Gastrocnemius medialis (tissue), 4 donors: Measurements from ENCODE around the gene THADA. TPM values are rescaled to one million over a fixed set of nuclear protein-coding genes. Genes with fewer than 3 reads are reported as not detected.

Experiments
- ATAC-seq, 2 donors: fragments of 150-250 bp; one replicate each; pipeline ENCODE4 v1.9.1; 2016
- DNase-seq, 2 donors: peaks; one replicate each; pipeline ENCODE4 v3.0.0-alpha.2; 2019
- H3K27ac ChIP-seq, 4 donors: fragments of 200-600 bp; sonication (generic); 1 replicate in 1 of 4; 2 replicates in 3 of 4; pipeline ENCODE4 v1.5.1; 2016 to 2018; ENCODE audit warnings: mild to moderate bottlenecking in 2 of 4, moderate library complexity in 1 of 4
- H3K27me3 ChIP-seq, 3 donors: fragments of 200-600 bp; sonication (generic) in 2 of 3; 1 replicate in 1 of 3; 2 replicates in 2 of 3; pipeline versions ENCODE4 v1.5.1 to v1.6.0; 2016 to 2019; ENCODE audit warnings: mild to moderate bottlenecking in 1 of 3, moderate library complexity in 1 of 3
- H3K36me3 ChIP-seq, 2 donors: fragments of 200-600 bp; sonication (generic) in 1 of 2; one replicate each; pipeline ENCODE4 v1.5.1; 2017 to 2018
- H3K4me1 ChIP-seq, 2 donors: fragments of 200-600 bp; sonication (generic) in 1 of 2; one replicate each; pipeline ENCODE4 v1.5.1; 2016 to 2017; ENCODE audit warnings: mild to moderate bottlenecking in 2 of 2
- H3K4me3 ChIP-seq, 4 donors: fragments of 200-600 bp; sonication (generic) in 3 of 4; 1 replicate in 1 of 4; 2 replicates in 3 of 4; pipeline ENCODE4 v1.5.1; 2016 to 2019; ENCODE audit warnings: mild to moderate bottlenecking in 2 of 4
- H3K9me3 ChIP-seq, 3 donors: fragments of 200-600 bp; sonication (generic) in 2 of 3; 1 replicate in 1 of 3; 2 replicates in 2 of 3; pipeline ENCODE4 v1.5.1; 2016 to 2019
- POLR2A ChIP-seq, 2 donors: fragments of 450-650 bp; IDR thresholded peaks; one replicate each; pipeline ENCODE4 v1.6.1; 2017; ENCODE audit warnings: antibody characterized with exemption in 2 of 2, mild to moderate bottlenecking in 2 of 2, moderate library complexity in 2 of 2
- in situ Hi-C, 4 donors: fragments of 200-750 bp; cut with MboI; loops; one replicate each; pipeline versions ENCODE4 v1.15.0 to v1.8.0; 2017; ENCODE audit warnings: low sequenced_read_pairs in 4 of 4
- intact Hi-C: fragments of 100-400 bp; cut with DNase I; formaldehyde crosslinking; loops from one replicate; pipeline ENCODE4 v1.15.1; 2023; ENCODE audit warnings: low total_unique reads
- total RNA-seq, 4 donors: library from RNA; depleted of rRNA; stranded (reverse); fragments of >200 nt; gene quantifications; one replicate each; pipeline versions ENCODE4 v1.1.0 to v1.2.3, GENCODE V29; 2016
- TF ChIP-seq, protein P1 (sequence below), 5 experiments: fragments of 450-650 bp in 3 of 5; fragments of 200-600 bp in 2 of 5; sonication (generic) in 2 of 5; IDR thresholded peaks in 4 of 5; conservative IDR thresholded peaks in 1 of 5; 1 replicate in 4 of 5; 2 replicates in 1 of 5; pipeline ENCODE4 v1.5.1; 2016 to 2019; ENCODE audit warnings: antibody characterized with exemption in 5 of 5, mild to moderate bottlenecking in 3 of 5, moderate library complexity in 3 of 5

THADA gene
- total RNA-seq, 4 donors from 2014 or later, result 13.6 to 19.0 (median 16.2) TPM

DNA sequence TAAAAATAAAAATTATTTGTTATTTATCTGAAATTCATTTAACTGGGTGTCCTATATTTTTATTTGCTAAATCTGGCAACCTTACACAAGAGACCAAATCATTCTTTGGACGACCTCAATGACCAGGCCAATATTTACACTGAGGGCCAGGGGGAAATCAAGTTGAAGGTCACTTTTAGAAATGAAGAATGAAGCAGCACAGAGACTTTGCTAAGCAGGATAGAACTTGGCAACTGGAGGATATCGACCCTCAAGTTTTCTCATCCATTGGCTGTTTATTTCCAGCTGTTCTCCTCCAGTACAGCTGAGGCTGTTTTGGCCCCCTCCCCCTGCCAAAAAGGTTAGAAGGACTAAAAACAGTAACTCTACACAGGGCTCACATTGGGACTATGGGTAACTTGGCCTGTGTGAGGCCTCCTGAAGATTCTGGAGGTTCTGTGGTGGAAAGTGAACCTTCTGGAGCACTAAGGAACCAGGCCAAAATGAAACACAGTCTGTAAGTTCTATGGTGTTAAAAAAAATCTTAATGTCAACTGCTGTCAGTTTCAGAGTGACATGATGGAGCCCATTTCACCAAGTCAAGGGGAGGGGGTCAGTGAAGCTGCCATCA is 337.2 kb downstream of the THADA start:
- intact Hi-C loops (no loop called here), in situ Hi-C loops (no loop called here)
- DNase-seq (no peak), ATAC-seq (no peak)
- H3K36me3 ChIP-seq, result no peaks in the 10 kb centered on the region
- no peaks in the 10 kb centered on the region for H3K27me3 ChIP-seq
- H3K4me3 ChIP-seq, result no peak overlapping the region
- no peaks in the 10 kb centered on the region for H3K9me3 ChIP-seq
- H3K27ac ChIP-seq, result no peak overlapping the region
- no peak for TF ChIP-seq POLR2A (IDR thresholded peaks at IDR 0.05)
- TF ChIP-seq, protein P1, sequence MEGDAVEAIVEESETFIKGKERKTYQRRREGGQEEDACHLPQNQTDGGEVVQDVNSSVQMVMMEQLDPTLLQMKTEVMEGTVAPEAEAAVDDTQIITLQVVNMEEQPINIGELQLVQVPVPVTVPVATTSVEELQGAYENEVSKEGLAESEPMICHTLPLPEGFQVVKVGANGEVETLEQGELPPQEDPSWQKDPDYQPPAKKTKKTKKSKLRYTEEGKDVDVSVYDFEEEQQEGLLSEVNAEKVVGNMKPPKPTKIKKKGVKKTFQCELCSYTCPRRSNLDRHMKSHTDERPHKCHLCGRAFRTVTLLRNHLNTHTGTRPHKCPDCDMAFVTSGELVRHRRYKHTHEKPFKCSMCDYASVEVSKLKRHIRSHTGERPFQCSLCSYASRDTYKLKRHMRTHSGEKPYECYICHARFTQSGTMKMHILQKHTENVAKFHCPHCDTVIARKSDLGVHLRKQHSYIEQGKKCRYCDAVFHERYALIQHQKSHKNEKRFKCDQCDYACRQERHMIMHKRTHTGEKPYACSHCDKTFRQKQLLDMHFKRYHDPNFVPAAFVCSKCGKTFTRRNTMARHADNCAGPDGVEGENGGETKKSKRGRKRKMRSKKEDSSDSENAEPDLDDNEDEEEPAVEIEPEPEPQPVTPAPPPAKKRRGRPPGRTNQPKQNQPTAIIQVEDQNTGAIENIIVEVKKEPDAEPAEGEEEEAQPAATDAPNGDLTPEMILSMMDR (IDR thresholded peaks at IDR 0.05 in 4 of 5, conservative IDR thresholded peaks at IDR 0.05 in 1 of 5), result no peak
- peaks cover 0 to 7% of the 10 kb centered on the region in 2 donors for H3K4me1 ChIP-seq

DNA sequence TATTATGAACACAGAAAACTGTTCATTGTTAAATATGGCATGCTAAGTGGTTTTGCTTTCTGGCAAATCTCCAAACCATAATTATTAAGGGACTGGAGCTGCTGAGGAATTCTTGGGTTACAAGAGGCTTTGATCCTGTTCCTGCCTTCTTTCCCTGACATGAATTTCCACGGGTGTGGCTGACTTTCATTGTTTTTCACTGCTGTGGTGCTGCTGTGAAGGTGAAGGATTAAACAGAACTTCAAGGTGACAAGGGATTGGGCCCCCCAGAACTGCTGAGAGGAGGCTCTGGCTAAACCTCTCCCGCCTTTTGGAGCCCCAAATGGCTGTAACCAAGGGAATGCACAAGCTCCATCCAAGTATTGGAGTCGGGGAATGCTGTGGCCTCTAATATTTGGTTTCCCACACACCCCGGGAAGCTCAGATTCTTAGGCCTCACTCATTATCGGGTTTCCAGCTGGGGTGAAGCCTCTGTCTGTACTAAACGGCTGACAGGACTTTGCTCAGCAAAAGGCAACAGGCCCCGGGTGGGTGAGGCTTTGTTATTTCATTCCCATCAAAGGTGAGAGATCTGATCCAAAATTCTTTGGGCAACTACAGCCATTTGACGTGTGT is 340.4 kb downstream of the THADA start:
- TF ChIP-seq POLR2A (IDR thresholded peaks at IDR 0.05), result no peak
- TF ChIP-seq, protein P1 (IDR thresholded peaks at IDR 0.05 in 4 of 5, conservative IDR thresholded peaks at IDR 0.05 in 1 of 5), result no peak
- in situ Hi-C loops (no loop called here), intact Hi-C loops (no loop called here)
- Histone ChIP-seq H3K9me3 (no peaks in the 10 kb centered on the region), H3K4me3 (no peak overlapping the region), H3K36me3 (no peaks in the 10 kb centered on the region), H3K27me3 (no peaks in the 10 kb centered on the region), H3K27ac (no peak overlapping the region), H3K4me1 (peaks cover 7 to 11% of the 10 kb centered on the region in 2 donors)
- ATAC-seq (no peak), DNase-seq (peak in 1 of 2 donors; percentile 3)

DNA sequence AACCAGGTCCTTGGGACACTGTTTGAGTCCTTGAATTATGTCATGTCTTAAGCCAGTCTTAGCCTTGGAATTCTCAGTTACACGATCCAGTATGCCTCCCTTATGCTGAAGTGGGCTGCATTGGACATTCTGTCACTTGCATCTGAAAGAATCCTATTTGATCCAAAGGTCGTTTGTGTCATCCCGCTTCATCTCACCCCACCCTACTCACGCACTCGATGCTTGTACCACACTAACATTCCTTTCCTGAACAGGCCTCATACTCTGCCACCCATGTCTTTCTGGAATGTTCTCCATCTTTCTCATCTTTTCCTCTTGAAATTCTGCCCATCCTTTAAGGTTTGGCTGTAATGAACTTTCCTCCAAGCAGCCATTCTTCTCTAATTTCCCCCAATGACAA is 341.5 kb downstream of the THADA start:
- H3K4me1 ChIP-seq, result peaks cover 7 to 11% of the 10 kb centered on the region in 2 donors
- H3K4me3 ChIP-seq, result no peak overlapping the region
- TF ChIP-seq POLR2A (IDR thresholded peaks at IDR 0.05), result no peak
- TF ChIP-seq, protein P1 (IDR thresholded peaks at IDR 0.05 in 4 of 5, conservative IDR thresholded peaks at IDR 0.05 in 1 of 5), result no peak
- H3K27me3 ChIP-seq, result no peaks in the 10 kb centered on the region
- H3K9me3 ChIP-seq, result no peaks in the 10 kb centered on the region
- ATAC-seq, result no peak
- in situ Hi-C loops (no loop called here), intact Hi-C loops (no loop called here)
- DNase-seq, result no peak
- H3K36me3 ChIP-seq, result no peaks in the 10 kb centered on the region
- H3K27ac ChIP-seq, result no peak overlapping the region

DNA sequence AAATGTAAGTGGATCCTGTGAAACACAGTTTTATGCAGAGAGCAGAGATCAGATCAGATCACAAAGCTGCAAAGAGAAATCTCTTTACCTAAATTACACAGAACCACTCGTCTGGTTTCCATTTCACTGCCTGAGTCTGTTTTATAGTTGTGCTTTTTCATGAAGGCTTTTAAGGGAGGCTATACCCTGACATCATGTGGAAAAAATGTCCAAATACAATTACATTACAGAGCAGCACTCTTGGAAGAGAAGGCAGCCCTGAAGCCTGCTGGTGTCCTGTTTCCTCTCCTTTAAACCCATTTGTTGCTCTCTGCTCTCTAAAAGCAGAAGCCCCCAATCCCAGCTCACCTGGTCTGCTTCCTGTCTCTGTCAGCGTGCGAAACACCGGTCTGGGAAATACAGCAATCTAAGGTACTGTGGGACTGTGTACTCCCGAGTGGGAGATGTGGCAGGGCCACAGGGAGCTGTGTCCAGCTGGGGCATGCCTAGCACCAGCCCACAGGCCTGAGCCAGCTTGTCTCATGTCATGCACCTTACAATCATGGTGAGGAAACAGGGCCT is 344.6 kb downstream of the THADA start:
- TF ChIP-seq, protein P1 (IDR thresholded peaks at IDR 0.05 in 4 of 5, conservative IDR thresholded peaks at IDR 0.05 in 1 of 5), result no peak
- TF ChIP-seq POLR2A (IDR thresholded peaks at IDR 0.05), result no peak
- H3K4me1 ChIP-seq, result peaks cover 0 to 11% of the 10 kb centered on the region in 2 donors

More for the DNA sequence above, 344.6 kb downstream of the THADA start:
- Histone ChIP-seq H3K9me3 (no peaks in the 10 kb centered on the region), H3K27me3 (no peaks in the 10 kb centered on the region), H3K27ac (peak overlapping the region; percentile 43 to 65 (median 48)), H3K4me3 (no peak overlapping the region), H3K36me3 (no peaks in the 10 kb centered on the region)
- DNase-seq (no peak), ATAC-seq (peak in 1 of 2 donors; percentile 48)
- in situ Hi-C loops (no loop called here), intact Hi-C loops (no loop called here)
